DMS53 treated with DMSO at 0.1 percent for 48 hours (cell line): ENCODE measurements around the gene TNFRSF1B.

ENCODE experiments used
- DNase-seq: peaks from one replicate; lab custom pipeline; 2025; ENCODE audit not compliant: unreplicated experiment; lab: John Stamatoyannopoulos, UW

The TNFRSF1B gene

GRCh38 chr1:12174924-12175810 is 8.4 kb downstream of the TNFRSF1B start:
- DNase-seq: no peak

DNA sequence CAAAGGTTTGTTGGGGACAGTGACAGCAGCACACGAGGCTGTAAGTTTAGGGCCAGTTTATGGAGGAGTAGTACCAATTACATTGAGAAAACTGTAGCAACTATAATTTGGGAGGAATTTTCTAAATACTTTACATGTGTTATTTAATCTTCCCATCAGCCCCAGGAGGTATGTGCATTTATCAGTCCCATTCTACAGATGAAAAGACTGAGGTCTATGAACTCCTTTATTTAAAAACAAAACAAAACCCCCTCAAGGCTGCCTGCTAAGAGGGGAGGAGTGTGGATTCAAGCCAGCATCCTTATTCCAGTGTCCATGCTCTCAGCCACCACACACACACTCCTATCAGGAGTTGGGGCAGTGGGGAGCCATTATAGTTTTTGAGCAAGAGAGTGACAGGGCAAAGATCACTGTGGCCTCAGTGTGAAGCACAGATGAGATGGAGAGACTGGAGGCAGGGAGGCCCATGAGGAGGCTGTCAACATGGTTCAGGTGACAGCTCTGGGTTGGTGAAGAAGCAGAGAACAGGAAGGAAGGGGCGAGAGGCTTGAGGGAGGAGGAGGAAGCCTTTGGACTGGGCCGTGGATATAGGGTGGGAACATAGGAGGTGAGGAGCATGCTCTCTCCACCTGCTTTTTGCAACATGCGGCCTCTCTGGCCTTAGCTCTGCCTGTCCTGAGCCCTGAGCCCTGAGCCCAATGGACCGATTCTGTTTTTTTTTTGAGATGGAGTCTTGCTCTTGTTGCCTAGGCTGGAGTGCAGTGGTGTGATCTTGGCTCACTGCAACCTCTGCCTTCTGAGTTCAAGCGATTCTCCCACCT is 9.7 kb downstream of the TNFRSF1B start:
- no peak for DNase-seq

- no peak for DNase-seq
Measured at GRCh38 chr1:12177156-12177998, 10.6 kb downstream of the TNFRSF1B start.

- no peak for DNase-seq
Measured at GRCh38 chr1:12177999-12178441, 11.2 kb downstream of the TNFRSF1B start.

DNA sequence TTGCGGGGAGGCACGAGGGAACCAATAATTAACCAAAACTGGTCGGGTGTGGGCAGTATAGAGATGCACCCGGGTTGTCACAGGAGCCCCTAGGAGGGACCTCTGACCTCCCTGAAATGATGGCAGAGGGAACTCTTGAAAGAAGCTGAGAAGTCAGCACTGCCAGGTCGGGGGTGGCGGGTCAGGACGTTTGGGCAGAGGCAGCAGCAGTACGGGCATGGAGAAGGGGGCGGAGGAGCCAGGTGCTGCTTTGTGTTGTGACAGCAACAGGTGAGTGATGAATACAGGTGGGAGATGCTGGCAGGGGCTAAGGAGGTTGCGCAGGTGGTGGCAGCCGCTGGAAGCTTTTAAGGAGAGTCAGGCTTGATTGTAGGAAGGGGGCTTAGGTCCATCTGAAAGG is 11.7 kb downstream of the TNFRSF1B start:
- DNase-seq: no peak

GRCh38 chr1:12179111-12179519 is 12.3 kb downstream of the TNFRSF1B start:
- no peak for DNase-seq

DNA sequence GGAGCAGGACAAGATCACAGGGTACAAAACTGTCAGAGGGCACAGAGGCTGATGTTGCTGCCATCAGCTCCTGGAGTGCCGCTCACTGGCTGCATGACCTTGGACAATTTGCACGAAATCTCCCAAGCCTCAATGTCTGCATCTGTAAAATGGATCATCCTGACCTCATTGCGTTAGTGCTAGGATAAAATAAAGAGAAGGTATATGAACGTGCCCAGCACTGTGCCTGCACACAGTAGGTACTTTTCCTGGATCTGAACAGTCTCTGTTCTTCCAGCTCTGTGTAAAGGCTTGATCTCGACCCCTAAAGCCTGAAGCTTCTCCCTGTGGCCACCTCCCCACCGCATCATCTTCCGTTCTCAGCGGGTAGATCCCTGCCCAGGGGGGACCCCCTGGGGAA is 12.9 kb downstream of the TNFRSF1B start:
- no peak for DNase-seq

- DNase-seq: no peak
Measured at GRCh38 chr1:12180315-12180714, 13.5 kb downstream of the TNFRSF1B start.

DNA sequence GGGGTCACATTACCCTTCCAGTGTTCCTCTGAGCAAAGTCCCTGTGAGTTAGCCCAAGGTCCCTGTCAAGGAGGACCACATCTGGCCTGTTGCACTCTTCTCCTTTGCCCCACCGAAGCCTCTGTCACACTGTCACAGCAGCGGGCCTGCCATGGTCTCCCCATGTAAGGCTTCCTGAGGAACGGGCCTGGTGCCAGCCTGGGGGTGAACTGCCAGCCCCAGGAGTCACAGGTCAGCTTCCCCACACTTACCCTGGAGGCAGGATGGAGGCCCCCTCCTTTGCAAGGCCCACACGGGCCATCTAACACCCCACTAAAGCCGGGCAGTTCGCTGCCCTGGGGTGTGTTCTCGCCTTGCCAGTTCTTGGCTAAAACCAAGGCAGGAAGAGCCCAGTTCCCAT is 14.1 kb downstream of the TNFRSF1B start:
- DNase-seq: no peak

DNA sequence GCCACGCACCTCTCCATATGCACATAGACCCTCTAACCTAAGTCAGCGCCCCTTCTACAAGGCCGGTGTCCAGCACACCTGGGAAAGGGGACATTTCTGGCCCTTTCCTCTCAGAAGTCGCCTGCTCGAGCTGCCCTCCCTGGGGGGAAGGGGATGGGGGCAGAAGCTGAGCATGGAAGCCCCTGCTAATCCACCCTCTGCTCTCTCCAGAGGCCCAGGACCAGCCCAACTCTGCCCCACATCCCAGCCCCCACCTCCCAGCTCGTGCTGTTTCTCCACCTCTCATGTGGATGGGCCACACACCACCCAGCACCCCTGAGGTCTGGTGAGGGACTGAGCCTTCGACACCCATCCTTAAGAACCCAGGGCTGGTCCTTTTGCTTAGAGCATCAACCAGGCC is 14.8 kb downstream of the TNFRSF1B start:
- no peak for DNase-seq

- DNase-seq: no peak
Measured at GRCh38 chr1:12182410-12182984, 15.7 kb downstream of the TNFRSF1B start.

GRCh38 chr1:12183095-12183794 is 16.5 kb downstream of the TNFRSF1B start:
- no peak for DNase-seq

GRCh38 chr1:12184008-12184681 is 17.4 kb downstream of the TNFRSF1B start:
- no peak for DNase-seq

GRCh38 chr1:12185036-12185917 is 18.5 kb downstream of the TNFRSF1B start:
- DNase-seq: no peak

DNA sequence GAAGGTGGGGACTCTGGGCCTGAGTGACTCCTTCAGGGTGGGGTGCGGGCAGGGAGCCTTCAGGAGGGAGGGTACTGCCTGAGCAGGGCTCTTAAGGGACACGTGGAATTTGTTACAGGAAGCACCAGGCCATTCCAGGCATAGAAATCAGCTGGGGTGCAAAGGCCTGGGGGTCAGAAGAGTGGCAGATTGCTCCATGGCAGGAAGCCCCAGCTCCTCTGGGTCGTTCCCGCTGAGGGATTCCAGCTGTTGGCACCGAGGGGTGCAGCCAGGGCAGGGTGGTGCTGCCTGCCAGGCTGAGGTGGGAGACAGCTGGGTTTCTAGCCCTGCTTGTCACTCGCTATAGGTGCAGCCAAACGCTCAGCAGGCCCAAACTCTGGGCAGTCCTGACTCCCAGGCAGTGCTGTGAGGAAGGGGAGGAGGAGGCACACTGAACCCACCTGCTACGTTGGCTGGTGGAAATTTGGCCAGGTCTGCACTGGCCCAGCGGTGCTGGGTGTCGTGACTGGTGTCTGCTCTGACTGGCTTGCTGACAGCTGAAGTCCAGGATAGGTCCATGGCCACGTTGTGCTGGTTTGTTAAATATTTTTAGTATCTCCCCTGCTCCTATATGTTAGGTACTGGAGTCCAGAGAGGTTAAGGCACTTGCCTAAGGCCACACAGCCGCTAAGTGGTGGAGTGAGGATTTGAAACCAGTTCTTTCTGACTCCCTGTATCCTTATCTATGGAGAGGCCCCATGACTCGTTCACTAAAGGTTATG is 19.3 kb downstream of the TNFRSF1B start:
- no peak for DNase-seq

DNA sequence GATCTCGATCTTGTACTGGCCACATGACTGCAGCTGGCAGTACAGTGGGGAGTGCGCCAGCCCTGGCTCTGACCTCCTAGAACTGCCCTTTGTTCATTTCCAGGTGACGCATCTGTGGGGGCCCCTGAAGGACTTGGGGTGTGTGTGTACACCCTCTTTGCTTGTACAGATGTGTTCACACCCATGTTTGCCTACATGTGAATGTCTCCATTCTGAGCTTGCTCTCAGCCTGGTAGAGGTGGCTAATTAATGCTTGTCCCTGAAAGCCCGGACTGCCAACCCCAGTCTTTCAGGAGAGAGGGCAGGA is 19.8 kb downstream of the TNFRSF1B start:
- no peak for DNase-seq

GRCh38 chr1:12188115-12188514 is 21.3 kb downstream of the TNFRSF1B start:
- no peak for DNase-seq
